GM19193 (cell line): Measurements from ENCODE around the gene F7.

Experiments
- POLR2A ChIP-seq: IDR thresholded peaks from 4 replicates; pipeline ENCODE4 v1.6.1; 2011; ENCODE audit not compliant: insufficient read depth, insufficient read length; ENCODE audit errors: extremely low read depth

F7 gene

DNA sequence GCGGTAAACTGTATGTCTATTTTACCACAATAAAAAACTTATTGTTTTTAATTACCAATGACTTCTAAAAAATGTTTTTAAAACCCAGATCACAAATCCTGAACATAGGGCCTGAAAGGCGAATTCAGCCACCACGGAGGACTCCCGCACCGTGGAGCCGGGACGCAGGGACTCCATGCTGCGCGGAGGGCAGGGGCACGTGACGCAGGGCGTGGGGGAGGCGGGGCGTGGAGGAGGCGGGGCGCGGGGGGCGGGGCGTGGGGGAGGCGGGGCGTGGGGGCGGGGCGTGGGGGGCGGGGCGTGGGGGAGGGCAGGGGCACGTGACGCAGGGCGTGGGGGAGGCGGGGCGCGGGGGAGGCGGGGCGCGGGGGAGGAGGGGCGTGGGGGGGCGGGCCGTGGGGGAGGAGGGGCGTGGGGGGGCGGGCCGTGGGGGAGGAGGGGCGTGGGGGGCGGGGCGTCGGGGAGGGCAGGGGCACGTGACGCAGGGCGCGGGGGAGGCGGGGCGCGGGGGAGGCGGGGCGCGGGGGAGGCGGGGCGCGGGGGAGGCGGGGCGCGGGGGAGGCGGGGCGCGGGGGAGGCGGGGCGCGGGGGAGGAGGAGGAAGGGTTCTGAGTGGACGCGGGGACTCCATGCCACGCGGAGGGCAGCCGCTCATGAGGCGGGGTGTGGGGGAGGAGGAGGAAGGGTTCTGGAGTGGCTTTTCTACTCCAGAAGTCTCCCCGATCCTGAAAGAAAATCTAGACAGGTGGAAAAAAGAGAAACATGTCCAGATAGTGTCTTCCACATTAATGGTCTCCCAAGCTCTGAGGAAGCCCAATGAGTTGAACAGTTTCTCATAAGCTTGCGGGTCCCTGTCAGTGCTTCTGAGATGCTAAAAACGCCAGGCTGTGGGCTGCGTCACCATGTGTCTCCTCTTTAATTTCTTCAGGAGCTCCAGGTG is 48.5 kb downstream of the F7 start:
- peak; percentile 50 for TF ChIP-seq POLR2A

DNA sequence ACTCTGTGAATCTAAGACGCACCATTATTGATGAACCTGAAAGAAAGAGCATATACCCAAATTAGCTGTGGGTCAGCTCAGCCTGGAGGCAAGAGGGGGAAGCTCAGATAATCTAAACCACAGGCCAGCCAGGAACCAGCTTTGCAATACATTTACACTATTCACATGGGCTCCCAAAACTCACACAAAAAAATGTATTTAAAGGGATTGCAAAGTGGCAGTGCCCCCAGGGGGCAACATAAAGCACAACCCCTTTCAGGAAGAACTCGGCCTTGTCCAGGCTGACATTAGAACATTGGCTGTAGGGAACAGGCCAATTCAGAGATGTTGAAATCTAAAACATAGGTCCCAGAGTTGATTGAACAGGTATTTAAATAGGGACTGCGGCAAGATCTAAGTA is 49.6 kb downstream of the F7 start:
- no peak for TF ChIP-seq POLR2A

DNA sequence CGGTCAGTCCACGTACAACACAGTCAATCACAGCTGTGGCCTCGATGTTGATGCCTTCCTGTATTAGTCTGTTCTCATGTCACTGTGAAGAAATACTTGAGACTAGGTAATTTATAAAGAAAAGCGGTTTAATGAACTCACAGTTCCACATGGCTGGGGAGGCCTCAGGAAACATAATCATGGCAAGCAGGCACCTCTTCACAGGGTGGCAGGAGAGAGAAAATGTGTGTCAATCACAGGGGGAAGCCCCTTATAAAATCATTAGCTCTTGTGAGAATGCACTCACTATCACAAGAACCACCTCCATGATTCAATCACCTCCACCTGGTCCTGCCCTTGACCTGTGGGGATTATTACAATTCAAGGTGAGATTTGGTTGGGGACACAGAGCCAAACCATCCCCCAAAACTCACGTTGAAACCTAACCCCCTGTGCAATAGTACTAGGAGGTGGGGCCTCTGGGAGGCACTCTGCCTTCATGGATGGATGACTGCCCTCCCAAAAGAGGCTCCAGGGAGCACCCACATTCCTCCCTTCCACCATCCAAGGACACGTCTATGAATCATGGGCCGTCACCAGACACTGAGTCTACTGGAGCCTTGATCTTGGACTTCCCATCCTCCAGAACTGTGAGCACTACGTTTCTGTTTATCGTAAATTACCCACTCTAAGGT is 50.5 kb downstream of the F7 start:
- no peak for TF ChIP-seq POLR2A

DNA sequence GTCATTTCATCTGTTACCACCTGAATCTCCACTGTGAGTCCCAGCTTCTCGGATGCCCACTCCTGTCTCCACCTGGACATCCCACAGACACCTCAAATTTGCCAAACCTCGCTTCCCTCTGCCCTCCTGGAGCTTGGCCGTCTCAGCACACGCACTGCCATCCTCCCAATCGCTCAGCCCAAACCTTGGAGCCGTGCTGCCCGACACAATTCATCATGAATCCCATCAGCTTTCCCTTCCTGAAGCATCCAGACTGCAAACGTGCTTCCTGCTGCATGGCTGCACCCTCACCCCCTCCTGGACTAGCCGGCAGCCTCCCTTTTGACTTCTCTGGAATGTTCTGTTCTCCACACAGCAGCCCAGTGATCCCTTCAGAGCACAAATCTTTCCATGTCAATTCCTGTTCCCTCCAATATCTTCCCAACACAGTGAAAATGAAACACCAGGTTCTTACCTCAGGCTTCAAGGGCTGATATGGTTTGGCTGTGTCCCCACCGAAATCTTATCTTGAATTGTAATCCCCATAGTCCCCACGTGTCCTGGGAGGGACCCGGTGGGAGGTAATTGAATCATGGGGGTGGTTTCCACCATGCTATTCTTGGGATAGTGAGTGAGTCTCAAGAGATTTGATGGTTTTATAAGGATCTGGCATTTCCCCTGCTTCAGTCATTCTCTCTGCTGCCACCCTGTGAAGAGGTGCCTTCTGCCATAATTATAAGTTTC is 51.8 kb downstream of the F7 start:
- no peak for TF ChIP-seq POLR2A

DNA sequence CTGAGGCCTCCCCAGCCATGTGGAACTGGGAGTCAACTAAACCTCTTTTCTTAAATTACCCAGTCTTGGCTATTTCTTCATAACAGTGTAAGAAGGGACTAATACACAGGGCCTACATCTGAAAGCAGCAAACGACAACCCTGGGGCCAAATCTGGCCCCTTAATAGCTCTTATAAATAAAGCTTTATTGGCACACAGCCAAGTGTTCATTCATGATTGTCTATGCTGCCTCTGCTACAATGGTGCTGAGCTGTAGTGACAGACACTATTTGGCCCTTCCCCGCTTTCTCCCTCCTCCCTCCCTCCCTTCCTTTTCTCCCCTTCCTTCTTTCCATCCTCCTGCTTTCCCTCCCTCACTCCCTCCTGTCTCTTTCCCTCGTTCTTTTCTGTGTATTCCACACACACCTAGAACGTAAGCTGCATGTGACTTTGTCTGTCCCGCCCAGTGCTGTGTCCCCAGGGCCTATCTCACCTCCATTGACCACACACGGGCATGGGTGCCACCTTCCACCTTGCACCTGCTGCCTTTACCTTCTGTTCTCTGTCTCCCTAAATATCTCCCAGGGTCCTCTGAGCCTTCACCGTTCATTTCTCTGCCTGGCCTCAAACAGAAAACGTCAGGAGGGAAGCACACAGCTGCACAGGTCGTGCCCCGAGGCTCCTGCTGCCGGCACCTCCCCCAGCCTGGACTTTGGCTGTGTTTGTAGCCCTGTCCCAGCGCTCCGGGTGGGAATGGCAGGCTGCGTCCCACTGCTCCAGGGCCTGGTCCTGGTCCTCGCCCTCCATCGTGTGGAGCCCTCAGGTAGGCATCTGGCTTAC is 52.5 kb downstream of the F7 start, which contains the start of gene PROZ:
Gene PROZ (plus strand): TSS at position 720 of the 819 bp plus-strand sequence. CDS start 13 bp downstream, at position 733.
- no peak for TF ChIP-seq POLR2A

DNA sequence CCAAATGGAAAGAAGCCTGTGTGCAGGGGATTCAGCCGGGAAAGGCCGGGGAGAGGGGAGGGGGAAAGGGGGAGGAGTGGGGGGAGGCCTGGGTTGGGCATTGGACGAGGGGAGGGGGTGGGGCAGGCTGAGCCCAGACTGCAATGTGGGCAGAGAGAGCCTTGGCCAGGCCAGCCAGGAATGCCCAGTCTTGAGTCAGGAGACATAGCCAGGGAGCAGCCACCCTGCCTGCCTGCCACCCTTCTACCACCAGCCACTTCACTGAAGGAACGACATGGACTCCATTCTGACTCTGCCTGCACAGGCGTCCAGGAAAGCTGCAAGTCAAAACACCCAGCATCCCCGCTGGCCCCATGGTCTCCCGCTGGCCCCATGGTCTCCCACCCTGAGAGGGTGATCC is 53.4 kb downstream of the F7 start:
- no peak for TF ChIP-seq POLR2A

DNA sequence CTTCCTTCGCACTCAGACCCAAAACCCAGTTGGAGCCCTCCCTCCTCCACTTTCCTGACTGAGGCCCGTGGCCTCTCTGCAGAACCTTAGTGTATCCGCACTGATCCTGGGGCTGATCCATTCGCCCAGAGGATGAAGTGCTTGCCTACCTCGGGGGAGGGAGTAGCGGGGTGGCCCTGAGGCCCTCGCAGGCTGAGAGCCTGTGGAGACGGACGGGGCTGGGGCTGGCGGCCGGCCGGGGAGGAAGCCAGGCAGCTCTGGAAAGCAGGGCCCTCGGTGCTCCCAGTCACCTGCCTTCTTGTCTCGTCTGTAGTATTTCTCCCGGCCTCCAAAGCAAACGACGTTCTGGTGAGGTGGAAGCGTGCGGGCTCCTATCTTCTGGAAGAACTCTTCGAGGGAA is 54.1 kb downstream of the F7 start:
- no peak for TF ChIP-seq POLR2A

DNA sequence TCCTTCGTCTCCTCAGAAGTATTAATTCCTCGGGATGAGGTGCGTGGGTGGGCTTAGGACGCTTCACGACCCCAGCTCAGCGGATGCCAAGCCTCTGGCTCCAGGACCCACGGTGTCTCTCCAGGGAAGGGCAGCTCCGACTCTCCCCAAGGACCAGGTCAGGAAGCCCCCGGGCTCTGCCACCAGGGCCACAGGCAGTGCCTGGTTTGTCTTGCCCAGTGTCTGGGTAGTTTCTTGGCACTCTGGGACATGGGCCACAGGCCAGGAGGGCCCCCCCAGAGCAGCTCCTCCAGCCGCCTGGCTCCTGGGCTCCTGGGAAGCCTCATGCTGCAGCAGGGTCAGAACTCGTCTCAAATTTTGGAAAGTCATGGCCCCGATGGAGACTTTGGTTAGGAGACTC is 55.4 kb downstream of the F7 start:
- TF ChIP-seq POLR2A, result no peak

DNA sequence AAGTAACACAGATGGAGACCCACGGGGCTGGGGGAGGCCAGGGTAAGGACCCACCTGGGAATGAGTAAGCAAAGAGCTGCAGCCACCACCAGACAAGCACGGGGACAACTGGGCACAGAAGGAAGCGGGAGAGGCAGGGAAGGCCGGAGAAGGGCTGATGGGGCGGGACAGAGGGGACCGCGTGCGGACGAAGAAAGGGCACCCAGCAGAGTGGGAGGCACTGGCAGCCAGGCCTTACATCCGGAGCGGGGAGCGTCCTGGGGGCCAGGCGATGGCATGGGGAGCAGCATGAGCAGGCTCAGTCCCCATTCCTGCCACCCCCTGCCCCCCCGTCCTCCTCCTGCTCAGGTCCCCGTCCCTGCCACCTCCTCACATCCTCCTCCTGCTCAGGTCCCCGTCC is 55.8 kb downstream of the F7 start:
- TF ChIP-seq POLR2A, result no peak

DNA sequence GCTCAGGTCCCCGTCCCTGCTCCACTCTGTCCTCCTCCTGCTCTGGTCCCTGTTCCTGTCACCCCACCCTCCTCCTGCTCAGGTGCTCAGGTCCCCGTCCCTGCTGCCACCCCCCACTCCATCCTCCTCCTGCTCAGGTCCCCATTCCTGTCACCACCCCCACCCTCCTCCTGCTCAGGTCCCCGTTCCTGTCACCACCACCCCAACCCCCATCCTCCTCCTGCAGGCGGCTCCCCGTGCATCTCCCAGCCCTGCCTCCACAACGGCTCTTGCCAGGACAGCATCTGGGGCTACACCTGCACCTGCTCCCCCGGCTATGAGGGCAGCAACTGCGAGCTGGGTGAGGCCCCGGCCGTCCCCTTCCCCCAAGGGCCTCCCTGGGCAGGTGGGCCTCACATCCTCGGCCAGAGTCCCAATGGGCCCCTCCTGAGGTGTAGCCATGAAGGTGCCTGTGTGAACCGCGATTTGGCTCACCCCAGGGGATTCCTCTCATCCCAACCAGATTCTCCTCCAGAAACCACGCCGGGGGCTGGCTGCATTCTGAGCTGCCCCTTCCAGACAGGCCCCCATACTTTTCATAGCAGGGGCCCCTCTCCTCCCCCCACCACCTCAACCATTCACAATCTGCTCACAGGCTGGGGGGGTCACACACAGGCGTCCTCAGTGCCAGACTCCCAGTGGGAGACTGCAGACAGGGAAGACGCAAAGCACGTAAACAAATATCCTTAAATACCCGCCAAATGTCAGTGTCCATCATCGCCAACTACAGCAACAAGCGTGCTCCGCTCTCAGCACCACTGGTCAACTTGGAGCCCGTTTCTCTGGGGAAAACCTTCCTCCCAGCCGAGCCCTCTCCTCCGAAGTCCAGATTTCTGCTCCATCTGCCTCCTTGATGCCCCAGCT is 57.4 kb downstream of the F7 start:
- no peak for TF ChIP-seq POLR2A

DNA sequence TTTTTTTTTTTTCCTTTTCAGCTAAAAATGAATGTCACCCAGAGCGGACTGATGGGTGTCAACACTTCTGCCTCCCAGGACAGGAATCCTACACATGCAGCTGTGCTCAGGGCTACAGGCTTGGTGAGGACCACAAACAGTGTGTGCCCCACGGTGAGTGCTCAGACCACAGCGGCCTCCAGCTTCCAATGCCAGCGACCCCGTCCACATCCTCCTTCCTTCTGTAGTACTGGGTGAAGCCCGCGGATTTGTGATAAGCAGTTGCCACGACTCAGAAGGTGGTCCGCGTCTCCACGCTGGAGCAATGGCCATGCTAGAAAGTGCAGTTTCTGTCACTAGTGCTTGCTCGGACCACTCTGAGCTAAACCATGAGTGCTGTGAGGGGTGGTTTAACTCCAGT is 58.9 kb downstream of the F7 start:
- TF ChIP-seq POLR2A, result no peak

DNA sequence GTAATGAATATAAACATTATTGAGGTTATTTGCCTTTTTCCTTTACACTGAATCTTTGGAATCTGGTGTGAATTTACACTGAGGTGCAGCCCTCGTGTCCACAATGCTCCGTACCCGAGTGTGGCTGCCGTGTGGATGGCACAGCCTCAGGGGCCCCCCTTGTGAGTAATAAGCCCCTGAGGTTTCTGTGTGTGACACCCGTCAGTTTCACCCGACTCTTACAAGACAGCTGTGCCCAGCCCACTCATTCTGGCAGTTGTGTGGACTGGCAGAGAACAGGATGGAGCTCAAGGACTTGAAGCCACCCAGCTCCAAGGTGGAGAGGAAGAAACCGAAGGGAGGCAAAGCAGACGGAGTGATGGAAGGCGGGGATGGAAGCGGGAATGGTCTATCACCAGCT is 60.7 kb downstream of the F7 start:
- TF ChIP-seq POLR2A, result no peak

DNA sequence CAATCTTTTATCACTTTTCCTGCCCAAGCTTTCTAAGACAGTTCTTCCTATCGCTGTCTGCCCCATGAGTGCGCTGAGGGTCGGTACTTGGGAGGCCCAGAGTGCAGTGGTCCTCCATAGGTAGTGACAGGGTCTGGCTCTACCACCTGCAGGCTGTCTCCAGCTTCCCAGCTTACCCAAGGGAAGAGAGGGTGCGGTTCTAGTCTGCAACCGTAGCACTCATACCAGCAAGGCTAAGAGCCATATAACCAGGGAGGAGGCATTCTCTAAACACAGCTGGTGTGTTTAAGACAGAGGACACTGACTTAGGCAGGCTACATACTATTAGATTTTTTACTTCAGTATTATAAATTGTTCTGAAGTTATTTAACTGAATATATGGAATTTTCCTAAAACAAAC is 61.1 kb downstream of the F7 start:
- no peak for TF ChIP-seq POLR2A
